GM19463 (cell line): ENCODE results near the gene DSCAML1.
"Not testable (repeated sequence)": the region's sequence is repeated elsewhere in the genome, so short reads cannot be mapped to it uniquely, and the experiment has no call there.

Experiments
- ATAC-seq: cut with Tn5 transposase; IDR thresholded peaks from one replicate; pipeline ENCODE4 v1.9.1; 2021; ENCODE audit warnings: mild to moderate bottlenecking, moderate library complexity; ENCODE audit not compliant: unreplicated experiment

DSCAML1 gene

DNA sequence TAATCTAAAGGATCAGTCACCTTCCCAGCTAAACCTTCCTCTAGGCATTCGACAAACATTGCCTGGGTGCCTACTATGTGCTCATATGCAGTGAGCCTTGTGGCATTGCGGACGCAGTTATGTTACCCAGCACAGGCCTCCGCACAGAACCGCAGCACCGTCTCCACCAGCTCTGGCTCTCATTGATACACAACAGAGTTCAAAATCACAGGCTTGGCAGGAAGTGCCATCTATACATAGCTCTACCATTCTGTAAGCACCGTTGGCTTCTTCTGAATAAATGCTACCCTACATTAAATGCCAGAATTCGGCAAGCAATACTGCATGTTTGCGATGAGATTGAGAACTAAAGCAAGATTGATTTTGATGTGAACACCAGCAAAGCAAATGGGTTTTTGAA, 31.0 kb downstream of the DSCAML1 start:
- no peak for ATAC-seq

DNA sequence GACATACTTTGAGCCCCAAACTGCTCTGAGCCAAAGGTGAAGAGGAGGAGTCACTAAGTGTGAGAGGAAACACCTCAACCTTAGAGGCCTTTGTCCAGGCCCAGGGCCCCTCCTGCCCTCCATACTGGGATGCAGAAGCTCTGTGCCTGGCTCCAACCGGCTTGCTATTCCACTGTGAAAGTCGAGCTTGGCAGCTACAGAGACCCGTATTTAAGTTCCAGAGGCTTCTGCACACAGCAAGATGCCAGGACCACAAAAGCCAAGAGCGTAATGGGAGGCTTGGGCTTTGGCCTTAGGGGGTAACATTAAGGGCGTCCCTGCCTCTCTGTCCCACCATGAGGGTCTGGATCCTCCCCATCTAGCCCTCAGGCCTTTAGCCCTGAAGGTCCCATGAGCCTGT, 31.9 kb downstream of the DSCAML1 start:
- no peak for ATAC-seq

DNA sequence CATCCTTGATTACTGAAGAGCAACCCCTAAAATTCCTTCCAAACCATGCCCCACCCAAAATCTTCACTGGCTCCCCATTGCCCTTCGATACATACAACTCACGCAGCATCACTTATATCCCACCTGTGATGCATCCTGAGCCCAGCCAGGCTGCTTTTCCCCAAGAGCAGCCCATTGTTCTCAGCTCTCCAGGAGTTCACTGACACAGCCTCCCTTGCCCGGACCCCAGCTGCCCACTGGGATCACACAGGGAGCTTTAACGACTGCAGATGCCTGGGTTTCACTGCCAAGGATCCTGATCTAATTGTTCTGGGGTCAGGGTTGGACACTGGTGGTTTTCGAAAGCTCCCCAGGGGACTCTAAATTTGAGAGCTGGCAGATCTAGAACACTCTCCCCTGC, 33.6 kb downstream of the DSCAML1 start:
- ATAC-seq = not testable (repeated sequence)

DNA sequence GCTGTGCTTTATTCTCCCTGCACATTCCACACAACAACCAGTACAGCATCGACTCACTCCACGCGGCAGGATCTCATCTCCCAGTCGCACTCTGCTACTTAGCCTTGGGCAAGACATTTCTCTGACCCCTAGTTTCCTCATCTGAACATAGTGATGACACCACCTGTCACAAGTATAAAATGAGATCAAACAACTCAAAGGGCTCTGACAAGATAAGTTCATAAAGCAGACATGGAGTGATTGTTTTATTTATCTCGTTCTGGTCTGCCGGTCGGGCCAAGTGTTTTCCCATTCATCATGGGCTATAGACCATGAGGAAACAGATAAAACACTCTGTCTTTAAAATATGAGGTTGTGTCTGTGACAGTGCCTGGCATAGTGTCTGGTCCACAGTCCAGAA, 35.0 kb downstream of the DSCAML1 start:
- no peak for ATAC-seq

DNA sequence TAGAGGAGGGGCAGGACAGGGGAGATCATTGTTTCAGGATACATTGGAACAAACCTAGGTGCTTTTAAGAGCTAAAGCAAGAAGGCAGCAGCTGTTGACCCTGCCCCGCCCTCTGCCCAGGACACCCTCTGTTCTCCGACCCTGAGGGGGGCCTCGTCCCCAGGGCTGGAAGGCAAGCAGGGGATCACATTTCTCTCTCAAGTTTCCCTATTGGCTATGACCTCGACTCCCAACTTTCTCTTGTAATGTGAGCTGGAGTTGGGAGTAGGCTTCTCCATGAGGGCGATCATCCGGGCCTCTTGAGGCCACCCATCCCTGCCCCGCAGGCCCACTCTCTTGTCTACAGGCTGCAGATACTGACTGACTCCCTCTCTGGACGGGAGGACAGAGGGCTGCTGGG, 37.7 kb downstream of the DSCAML1 start:
- ATAC-seq = no peak

DNA sequence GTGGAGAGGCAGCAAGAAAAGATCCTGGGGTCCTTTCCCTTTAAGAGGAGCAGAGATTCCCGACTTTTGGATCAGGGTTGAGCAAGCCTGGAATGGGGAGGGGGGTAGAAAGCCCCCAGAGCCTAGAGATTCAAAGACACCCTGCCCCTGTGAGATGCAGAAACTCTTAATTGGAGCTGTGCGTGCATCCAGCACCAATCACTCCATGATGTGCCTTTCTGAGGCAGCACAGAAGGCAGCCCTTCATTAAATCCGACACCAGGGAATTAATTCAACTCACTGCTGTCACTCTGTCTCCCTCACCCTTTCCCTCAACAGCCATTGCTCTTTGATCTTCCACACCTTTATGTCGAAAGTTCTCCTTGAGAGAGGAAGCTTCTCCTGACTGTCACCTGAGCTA, 43.0 kb downstream of the DSCAML1 start:
- ATAC-seq = no peak

DNA sequence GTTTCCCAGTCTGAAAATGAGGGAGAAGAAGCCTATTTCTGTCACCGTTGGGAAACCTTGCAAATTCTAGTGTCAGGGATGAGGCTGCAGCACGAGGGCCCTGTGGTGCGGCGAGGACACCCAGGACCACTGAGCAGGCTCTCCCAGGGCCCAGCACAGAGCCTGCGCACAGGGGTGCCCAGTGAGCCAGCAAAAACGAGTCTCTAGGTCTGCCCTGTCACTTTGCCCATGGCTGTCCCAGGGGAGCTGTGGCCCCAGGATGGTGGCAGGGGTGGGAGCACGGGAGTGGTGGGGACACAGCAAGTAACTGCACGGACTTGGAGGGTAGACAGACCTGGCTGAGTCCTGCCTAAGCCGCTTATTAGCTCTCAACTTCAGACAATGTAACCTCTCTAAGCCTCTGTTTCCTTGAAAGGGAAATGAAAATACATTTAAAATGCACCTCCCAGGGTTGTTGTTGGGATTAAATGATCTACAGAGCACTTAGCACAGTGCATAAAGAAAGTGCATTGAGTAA, 44.2 kb downstream of the DSCAML1 start:
- no peak for ATAC-seq

DNA sequence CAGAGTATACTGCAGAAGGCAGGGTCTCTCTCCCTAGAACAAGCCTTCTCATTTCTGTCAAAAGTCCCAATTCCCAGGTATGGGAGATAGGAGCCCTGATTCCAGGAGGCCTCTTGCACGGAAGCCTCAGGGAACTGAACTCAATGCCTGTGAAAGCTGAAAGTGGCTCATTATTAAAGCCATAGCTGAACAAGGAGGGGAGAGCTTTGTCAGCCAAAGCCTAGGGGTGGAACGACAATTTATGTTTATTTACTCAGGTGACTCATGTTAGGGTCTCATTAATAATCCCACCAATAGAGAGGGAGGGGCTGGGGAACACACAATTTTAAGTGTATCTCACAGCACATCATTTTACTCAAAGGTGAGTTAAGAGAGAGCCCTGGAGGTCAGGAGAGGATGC, 44.9 kb downstream of the DSCAML1 start:
- no peak for ATAC-seq

DNA sequence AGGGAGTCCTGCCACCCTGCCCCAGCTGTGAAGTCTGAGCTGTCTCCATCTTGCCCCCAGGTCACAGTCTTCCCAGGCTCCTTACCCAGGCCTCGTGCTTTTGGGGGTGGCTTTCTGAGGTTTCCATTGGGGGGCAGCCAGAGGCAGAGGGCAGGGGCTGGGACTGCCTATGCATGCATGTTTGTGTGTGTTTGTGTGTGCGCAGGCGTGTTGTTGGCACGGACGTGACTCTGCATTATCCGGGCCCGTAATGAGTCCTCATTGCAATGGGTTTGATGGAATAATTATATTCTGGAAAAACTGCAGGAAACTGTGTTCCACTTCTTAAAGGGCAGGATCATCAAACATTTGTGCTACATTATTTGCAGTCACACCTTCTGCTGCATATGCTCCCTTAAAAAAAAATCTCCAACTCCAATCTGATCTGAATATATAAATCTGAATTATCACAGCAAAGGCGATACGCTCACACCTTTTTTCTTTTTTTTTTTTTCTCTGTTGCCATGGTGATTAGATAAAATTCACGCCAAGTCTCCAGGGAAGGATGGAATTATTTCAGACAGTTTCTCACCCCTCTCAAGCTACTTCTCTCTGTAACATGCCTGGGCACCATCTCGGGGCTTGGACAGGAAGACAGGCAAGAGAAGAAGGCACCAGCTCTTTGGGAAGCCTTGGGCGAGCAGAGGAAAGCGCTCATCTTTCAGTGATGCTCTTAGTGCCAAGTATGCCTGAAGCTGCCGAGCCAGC, 45.9 kb downstream of the DSCAML1 start:
- ATAC-seq = no peak

DNA sequence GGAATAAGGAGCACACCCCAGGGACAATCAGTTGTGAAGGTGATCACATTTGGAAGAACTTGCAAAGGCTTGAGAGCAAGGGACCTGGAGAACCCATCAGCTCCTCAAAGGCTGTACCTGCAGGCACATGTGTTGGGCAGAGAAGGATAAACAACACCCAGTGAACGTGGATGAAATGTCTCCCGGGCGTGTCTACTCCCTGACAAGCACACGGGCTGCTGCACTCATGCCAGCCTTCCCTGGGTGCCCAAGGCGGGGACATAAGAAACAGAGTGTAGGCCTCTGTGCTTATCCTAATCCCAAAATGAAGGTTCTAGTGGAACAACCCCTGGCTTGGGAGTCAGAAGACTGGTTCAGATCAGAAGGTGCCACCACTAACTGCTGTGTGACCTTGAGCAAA, 46.7 kb downstream of the DSCAML1 start:
- no peak for ATAC-seq

DNA sequence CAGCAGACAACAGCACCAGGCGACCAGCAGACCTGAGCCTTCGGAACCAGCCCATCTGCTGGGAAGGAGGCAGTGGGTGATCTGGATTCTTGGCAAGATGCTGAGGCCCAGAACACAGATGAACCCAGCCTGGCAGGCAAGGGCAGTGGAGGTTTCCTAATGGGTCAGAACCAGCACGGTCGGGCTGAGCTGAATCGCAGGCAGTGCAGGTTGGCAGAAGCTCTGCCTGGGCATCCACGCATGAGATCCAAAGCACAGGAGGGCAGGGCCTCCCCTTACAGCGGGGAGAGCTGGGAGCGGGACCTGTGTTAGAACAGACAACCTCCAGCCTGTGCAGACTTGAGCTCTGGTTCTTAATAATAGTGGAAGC, 47.5 kb downstream of the DSCAML1 start:
- ATAC-seq = no peak

DNA sequence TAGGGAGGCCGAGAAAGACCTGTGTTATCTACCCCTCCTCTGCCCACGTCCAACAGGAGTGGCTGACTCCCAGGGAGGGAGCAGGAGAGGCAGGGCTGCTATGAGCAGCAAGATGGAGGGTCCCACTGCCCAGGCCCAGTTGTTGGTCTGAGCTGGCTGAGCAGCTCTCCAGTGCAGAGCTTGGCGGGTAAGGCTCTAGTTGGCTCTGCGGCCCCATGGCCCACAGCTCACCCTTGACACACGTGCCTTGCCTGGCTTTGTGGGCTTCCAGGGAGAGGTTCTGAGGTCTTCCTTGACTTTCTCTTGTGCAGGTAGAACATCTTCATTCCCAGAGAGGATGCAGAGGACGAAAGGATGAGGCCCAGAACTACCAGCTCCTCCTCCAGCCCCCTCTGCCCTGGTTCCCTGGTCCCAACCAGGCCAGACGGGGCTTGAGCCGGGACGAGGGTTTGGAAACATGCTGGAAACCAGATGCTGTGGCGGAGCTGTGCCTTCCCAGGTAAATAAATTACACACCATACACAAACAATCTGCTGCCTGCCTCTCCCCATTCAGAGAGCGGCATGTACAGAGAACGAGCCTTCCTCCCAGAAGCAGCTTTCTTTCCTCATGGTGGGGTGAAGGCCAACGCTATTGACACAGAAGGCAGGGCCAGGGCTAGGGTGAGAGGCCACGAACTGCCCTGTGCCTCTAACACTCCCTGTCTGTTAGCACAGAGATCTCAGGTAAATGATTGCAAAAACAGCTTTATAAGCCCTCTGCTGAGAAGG, 48.1 kb downstream of the DSCAML1 start:
- ATAC-seq = no peak

DNA sequence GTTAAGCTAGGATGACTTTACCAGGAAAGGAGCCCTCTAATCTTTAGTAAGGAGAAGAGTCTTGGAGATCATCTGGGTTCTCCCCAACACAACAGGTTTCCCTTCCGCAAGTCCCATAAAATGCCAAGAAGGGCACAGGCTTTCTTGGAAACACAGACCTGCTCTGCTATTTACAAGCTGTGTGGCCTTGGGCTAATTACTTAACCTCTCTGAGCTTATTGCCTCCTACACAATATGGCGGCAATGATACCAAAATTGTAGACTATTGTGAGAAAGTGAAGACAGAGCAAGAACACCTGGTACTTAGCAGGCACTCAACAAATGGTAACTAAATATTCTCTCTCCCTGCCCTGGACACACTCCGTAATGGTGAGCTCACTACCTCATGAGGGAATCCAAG, 49.1 kb downstream of the DSCAML1 start:
- ATAC-seq = no peak

DNA sequence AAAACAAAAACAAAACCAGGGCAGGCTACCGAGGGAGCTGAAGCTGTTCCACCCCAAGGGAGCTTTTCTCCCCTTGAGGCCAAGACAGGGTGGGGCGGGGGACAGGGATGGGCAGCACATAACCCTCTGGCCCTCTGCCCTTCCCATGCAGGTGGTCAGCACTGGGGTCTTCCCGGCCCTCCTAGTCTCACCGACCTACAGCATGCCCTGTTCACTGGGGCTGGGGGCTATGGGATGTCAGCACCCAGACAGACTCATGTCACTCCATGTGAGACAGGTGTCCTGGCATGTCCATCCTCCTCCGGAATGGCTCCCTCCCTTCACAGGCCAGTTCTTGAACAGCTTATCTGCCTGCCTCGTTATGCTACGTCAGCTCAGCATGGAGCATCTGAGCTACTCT, 51.7 kb downstream of the DSCAML1 start:
- ATAC-seq = no peak

DNA sequence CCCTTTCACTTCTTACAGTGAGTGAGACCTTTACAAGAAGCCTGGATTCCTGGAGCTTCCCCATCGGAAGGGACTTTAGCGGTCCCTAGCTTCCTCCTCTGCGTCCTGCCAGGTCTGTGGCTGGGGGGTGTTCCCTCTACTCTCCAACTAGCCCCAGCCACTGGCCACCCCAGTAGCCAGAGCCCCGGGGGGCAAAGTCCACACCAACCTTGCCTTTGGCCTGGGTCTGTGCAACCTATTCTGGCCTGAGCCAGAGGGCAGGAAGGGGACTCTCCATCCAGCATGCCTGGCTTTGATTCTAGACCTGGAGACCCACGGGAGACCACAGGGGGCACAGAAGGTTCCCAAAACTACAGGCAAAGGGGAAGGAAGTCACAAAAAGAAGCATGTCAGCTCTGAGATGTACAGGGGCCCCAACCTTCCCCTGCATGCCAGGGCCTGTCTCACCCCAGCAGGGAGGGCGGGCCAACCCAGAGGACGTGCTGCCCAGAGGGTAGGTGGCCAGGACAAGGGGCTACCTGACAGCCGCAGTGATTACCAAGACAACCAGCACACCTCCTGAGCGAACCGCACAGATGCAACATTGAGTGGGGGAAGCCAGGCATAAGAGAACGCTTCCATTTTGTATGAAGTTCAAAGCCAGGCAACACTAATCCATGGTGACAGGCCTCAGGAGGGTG, 52.4 kb downstream of the DSCAML1 start:
- ATAC-seq = no peak

DNA sequence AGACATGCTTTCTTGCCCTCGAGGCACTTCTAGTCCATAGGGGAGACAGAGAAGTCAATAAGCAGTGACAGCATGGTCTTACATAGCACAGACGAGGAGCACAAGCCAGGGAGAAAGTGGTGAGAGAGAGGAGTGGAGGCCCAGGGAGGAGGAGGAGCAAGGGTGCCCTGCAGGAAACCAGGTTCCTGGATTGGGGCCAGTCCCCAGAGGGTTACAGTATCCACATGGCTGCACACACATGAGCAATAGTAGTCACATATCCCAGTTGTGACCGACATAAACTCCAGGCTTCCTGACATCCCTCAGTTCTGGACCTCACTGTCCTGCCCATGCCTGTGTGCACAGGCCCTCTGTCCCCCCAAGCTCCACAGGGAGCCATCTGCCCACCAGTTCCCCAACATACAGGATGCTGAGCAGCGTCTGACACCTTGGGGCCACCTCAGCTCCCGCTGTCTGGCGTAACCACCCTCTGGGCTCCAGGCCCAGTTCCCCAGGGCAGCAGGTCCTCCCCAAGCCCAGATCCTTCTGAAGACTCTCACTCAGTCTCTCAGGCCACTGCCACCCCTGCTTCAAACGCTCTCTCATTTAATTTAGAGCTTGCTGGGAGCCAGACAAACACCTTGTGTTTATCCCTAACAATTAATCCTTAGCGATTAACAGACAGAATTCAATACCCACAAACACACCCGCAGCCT, 53.7 kb downstream of the DSCAML1 start:
- no peak for ATAC-seq

DNA sequence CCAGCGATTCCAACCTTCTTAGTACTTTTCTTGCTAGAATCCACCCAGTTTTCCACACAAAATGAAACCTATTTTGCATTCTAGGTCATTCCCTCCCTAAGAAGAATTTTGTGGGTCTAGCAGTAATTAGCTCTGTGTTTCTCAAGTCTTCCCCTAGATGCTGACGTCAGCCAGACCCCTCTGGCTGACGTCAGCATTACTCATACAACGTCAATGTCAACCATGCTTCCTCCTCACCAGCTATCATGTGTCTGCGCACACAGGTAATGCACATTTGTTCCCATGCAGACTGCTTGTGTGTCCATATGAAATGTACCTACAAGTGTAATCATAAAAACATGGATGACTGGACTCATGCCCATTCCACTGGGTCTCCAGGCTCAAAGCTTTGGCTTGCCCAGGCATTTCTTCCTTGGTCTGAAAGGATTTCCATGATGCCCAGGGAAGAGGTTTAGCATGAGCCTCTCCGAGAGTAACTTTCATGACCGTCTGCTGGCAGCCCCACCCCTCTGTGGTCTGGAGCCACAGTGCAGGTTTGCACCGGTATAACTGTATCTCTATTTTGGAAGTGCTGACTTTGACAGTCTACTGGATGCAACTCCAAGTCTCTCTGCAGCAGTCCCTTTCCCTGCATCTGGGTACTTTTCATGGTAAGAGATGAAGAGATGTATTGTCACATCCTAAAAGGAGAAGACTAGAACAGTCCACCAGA, 58.6 kb downstream of the DSCAML1 start:
- ATAC-seq = no peak

DNA sequence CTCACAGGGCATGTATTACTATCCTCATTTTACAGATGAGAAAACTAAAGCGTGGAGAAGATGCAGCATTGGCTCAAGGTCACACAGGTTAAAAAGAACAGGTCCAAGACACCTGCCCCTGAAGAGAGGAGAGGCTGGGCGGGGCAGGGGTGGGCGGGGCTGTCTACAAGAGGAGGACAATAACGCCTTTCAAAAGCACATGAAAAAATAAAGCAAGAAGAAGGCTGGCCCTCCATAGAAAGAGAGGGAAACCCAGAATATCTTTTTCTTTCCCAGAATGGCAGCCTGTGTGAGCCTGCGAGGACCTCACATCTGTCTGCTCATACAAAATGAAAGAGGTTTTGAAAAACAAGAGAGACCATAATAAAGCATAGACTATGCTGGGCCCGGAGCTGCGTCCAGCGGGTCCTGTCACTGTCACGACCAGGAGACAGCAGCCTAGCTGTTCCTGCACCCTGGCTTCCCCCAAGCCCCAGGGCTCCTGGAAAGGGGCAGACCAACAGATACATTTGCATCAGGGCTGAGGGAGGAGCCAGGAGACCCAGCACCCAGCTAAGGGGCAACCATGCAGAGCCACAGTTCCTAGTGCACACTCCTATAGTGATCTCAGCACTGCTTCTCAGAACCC, 61.6 kb downstream of the DSCAML1 start:
- no peak for ATAC-seq

DNA sequence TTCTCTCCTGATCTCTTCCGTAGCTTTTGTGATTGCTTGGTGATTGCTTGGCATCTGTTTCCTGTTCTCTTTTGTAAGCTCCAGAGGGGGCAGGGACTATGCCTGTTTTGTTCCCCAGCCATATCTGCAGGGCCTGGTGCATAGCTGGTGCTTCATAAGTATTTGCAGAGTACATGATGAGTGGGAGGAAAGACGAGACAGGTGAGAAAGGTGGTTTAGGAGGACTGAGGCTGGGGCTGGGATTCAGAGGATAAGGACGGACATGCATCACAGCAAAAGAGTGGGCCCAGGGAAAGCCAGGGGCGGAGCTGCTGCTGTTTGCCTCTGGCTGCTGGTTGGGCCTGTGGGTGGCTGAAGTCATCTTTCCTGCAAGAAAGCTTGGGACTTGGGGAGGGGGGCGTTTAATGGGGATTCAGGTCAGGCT, 62.4 kb downstream of the DSCAML1 start:
- no peak for ATAC-seq

DNA sequence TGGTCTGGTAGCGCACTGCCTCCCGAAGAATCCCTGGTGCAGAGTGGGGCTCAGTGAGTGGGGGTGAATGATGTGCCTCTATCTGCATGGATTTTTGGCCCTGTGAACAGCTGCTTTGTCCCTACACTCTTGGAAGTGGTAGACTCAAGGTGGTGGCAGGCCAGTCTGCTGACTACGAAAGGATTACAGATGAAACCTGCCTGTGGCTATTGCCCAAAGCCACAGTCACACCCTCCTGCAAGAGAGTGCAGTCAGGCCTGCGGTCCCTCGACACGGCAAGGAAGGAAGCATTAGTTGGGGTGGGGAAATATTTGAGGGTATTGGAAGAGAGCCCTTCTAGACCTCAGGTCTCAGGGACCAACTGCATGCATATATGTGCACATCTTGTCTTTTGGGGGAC, 63.7 kb downstream of the DSCAML1 start:
- ATAC-seq = no peak
